Hippocampal formation (tissue), 2 donors: Measurements from ENCODE around the gene WFDC2.

ENCODE experiments used
- DNase-seq, 2 donors: peaks; one replicate each; lab custom pipeline; 2025; lab: John Stamatoyannopoulos, UW

Gene WFDC2

GRCh38 chr20:45469336-45470261 is at the start of gene WFDC2:
Gene WFDC2, plus strand, starts transcription at chr20:45469753. Its CDS starts 29 bp downstream, at chr20:45469782.
- DNase-seq, result no peak

GRCh38 chr20:45420125-45420524 is 49.4 kb upstream of the WFDC2 start:
- no peak for DNase-seq

GRCh38 chr20:45423700-45424099 is 45.9 kb upstream of the WFDC2 start:
- no peak for DNase-seq

GRCh38 chr20:45425561-45425960 is 44.0 kb upstream of the WFDC2 start:
- DNase-seq, result no peak

- DNase-seq, result no peak
Observed at GRCh38 chr20:45426320-45427016, 43.1 kb upstream of the WFDC2 start.

GRCh38 chr20:45427236-45428149 is 42.1 kb upstream of the WFDC2 start:
- DNase-seq, result no peak

- DNase-seq, result peak; percentile 28 to 90
Observed at GRCh38 chr20:45429618-45430017, 39.9 kb upstream of the WFDC2 start.

GRCh38 chr20:45432294-45432693 is 37.3 kb upstream of the WFDC2 start:
- DNase-seq, result no peak

- DNase-seq, result peak; percentile 89 to 92
Observed at GRCh38 chr20:45433316-45433715, 36.2 kb upstream of the WFDC2 start.

GRCh38 chr20:45433976-45434375 is 35.6 kb upstream of the WFDC2 start:
- no peak for DNase-seq

GRCh38 chr20:45436732-45437485 is 32.6 kb upstream of the WFDC2 start:
- DNase-seq, result peak; percentile 72 to 86

GRCh38 chr20:45440424-45440823 is 29.1 kb upstream of the WFDC2 start:
- DNase-seq, result no peak

GRCh38 chr20:45440891-45441685 is 28.5 kb upstream of the WFDC2 start:
- no peak for DNase-seq

- DNase-seq, result no peak
Observed at GRCh38 chr20:45441746-45442145, 27.8 kb upstream of the WFDC2 start.

- DNase-seq, result no peak
Observed at GRCh38 chr20:45444050-45444449, 25.5 kb upstream of the WFDC2 start.

GRCh38 chr20:45445805-45446562 is 23.6 kb upstream of the WFDC2 start:
- no peak for DNase-seq

GRCh38 chr20:45448270-45448669 is 21.3 kb upstream of the WFDC2 start:
- no peak for DNase-seq

GRCh38 chr20:45449528-45449927 is 20.0 kb upstream of the WFDC2 start:
- no peak for DNase-seq

- DNase-seq, result peak in 1 of 2 donors; percentile 25
Observed at GRCh38 chr20:45450097-45450818, 19.3 kb upstream of the WFDC2 start.
